ENCODE data around the gene FAM89A.

DNA sequence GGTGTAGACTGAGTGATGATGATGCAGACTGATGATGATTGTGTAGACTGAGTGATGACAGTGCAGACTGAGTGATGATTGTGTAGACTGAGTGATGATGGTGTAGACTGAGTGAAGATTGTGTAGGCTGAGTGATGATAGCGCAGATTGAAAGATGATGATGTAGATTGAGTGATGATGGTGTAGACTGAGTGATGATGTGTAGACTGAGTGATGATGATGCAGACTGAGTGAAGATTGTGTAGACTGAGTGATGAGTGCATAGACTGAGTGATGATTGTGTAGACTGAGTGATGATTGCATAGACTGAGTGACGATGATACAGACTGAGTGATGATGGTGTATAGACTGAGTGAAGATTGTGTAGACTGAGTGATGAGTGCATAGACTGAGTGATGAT, 28.7 kb downstream of the FAM89A start:
- no peak for TF ChIP-seq MAX (IDR thresholded peaks at IDR 0.05)
- no peak for TF ChIP-seq CTCF (IDR thresholded peaks at IDR 0.05 in 2 of 3, conservative IDR thresholded peaks at IDR 0.05 in 1 of 3; ENCODE audit: borderline replicate concordance in 1 of 3, insufficient read depth in 1 of 3, low read depth in 2 of 3, low read length in 2 of 3)
- no peak for TF ChIP-seq POLR2AphosphoS5 (IDR thresholded peaks at IDR 0.05; ENCODE audit: low read depth, low read length)
- TF ChIP-seq POLR2A (IDR thresholded peaks at IDR 0.05; ENCODE audit: borderline replicate concordance, extremely low read depth, insufficient read depth, insufficient read length), result no peak
- TF ChIP-seq EZH2 (IDR thresholded peaks at IDR 0.05), result no peak
- TF ChIP-seq ELF1 (IDR thresholded peaks at IDR 0.05; ENCODE audit: borderline replicate concordance, low read depth), result no peak

Data from HCT116 (cell line).